Measurements from ENCODE around the gene CHST9.
"Not testable (repeated sequence)": the region's sequence is repeated elsewhere in the genome, so short reads cannot be mapped to it uniquely, and the experiment has no call there.

Gene CHST9

GRCh38 chr18:27185025-27185763, at the start of gene CHST9:
TSS of gene CHST9 (minus strand) at chr18:27185308. CDS start at chr18:27142809, 42,499 bp downstream.
- DNase-seq (ENCODE audit: low read depth in 2 of 2): no peak

GRCh38 chr18:27232355-27232754, 47.2 kb upstream of the CHST9 start:
- not testable (repeated sequence) for DNase-seq (ENCODE audit: low read depth in 2 of 2)

GRCh38 chr18:27231671-27232070, 46.6 kb upstream of the CHST9 start:
- DNase-seq (ENCODE audit: low read depth in 2 of 2): not testable (repeated sequence)

- not testable (repeated sequence) for DNase-seq (ENCODE audit: low read depth in 2 of 2)
These were observed 46.1 kb upstream of the CHST9 start for GRCh38 chr18:27231221-27231620.

GRCh38 chr18:27227721-27228120, 42.6 kb upstream of the CHST9 start:
- no peak for DNase-seq (ENCODE audit: low read depth in 2 of 2)

- DNase-seq (ENCODE audit: low read depth in 2 of 2): no peak
These were observed 41.5 kb upstream of the CHST9 start for GRCh38 chr18:27226556-27227075.

GRCh38 chr18:27225947-27226481, 40.9 kb upstream of the CHST9 start:
- no peak for DNase-seq (ENCODE audit: low read depth in 2 of 2)

GRCh38 chr18:27223526-27224291, 38.6 kb upstream of the CHST9 start:
- no peak for DNase-seq (ENCODE audit: low read depth in 2 of 2)

GRCh38 chr18:27214831-27215230, 29.7 kb upstream of the CHST9 start:
- no peak for DNase-seq (ENCODE audit: low read depth in 2 of 2)

- DNase-seq (ENCODE audit: low read depth in 2 of 2): no peak
These were observed 28.1 kb upstream of the CHST9 start for GRCh38 chr18:27213123-27213717.

GRCh38 chr18:27211569-27211968, 26.5 kb upstream of the CHST9 start:
- DNase-seq (ENCODE audit: low read depth in 2 of 2): no peak

GRCh38 chr18:27206411-27206810, 21.3 kb upstream of the CHST9 start:
- DNase-seq (ENCODE audit: low read depth in 2 of 2): no peak

- no peak for DNase-seq (ENCODE audit: low read depth in 2 of 2)
These were observed 17.6 kb upstream of the CHST9 start for GRCh38 chr18:27202741-27203140.

GRCh38 chr18:27198036-27198435, 12.9 kb upstream of the CHST9 start:
- DNase-seq (ENCODE audit: low read depth in 2 of 2): no peak

- DNase-seq (ENCODE audit: low read depth in 2 of 2): no peak
These were observed 3.2 kb upstream of the CHST9 start for GRCh38 chr18:27188309-27188708.

- no peak for DNase-seq (ENCODE audit: low read depth in 2 of 2)
These were observed 789 bp upstream of the CHST9 start for GRCh38 chr18:27185897-27186296.

GRCh38 chr18:27184115-27185024, 738 bp downstream of the CHST9 start:
- DNase-seq (ENCODE audit: low read depth in 2 of 2): no peak

- DNase-seq (ENCODE audit: low read depth in 2 of 2): no peak
These were observed 3.4 kb downstream of the CHST9 start for GRCh38 chr18:27181726-27182125.

GRCh38 chr18:27178424-27178823, 6.7 kb downstream of the CHST9 start:
- no peak for DNase-seq (ENCODE audit: low read depth in 2 of 2)

- DNase-seq (ENCODE audit: low read depth in 2 of 2): no peak
These were observed 9.2 kb downstream of the CHST9 start for GRCh38 chr18:27175914-27176313.

- no peak for DNase-seq (ENCODE audit: low read depth in 2 of 2)
These were observed 9.9 kb downstream of the CHST9 start for GRCh38 chr18:27175245-27175644.

Data from stimulated activated CD4-positive, alpha-beta T cell treated with anti-CD3 and anti-CD28 coated beads, Interleukin-1b, Interleukin-23, amount 100 ng/mL, for 4 hours (primary cell).